SK-N-SH treated with all-trans-retinoic acid at 6 μM for 48 hours (cell line): ENCODE measurements around the gene FOXRED1.

Experiments used
- CSDC2 ChIP-seq: fragments of 250-450 bp; sonication (Bioruptor Pico); IDR thresholded peaks from 2 replicates; pipeline ENCODE4 v1.5.0; 2020; ENCODE audit warnings: mild to moderate bottlenecking, moderate library complexity
- OSR1 ChIP-seq: fragments of 250-450 bp; sonication (Bioruptor Pico); IDR thresholded peaks from 2 replicates; pipeline ENCODE4 v1.8.0; 2022; ENCODE audit warnings: moderate library complexity, mild to moderate bottlenecking, inconsistent platforms
- TCF4 ChIP-seq: fragments of 250-450 bp; sonication (Bioruptor Pico); IDR thresholded peaks from 2 replicates; pipeline ENCODE4 v1.8.0; 2021; ENCODE audit warnings: mild to moderate bottlenecking, moderate library complexity, borderline replicate concordance
- TOX ChIP-seq: fragments of 250-450 bp; sonication (Bioruptor Pico); IDR thresholded peaks from 2 replicates; pipeline ENCODE4 v1.8.0; 2021; ENCODE audit warnings: mild to moderate bottlenecking, moderate library complexity, borderline replicate concordance
- ZNF565 ChIP-seq: fragments of 450-650 bp; formaldehyde crosslinking; conservative IDR thresholded peaks from 2 replicates; pipeline ENCODE4 v1.5.0; 2020; ENCODE audit warnings: low read depth, mild to moderate bottlenecking, moderate library complexity

DNA sequence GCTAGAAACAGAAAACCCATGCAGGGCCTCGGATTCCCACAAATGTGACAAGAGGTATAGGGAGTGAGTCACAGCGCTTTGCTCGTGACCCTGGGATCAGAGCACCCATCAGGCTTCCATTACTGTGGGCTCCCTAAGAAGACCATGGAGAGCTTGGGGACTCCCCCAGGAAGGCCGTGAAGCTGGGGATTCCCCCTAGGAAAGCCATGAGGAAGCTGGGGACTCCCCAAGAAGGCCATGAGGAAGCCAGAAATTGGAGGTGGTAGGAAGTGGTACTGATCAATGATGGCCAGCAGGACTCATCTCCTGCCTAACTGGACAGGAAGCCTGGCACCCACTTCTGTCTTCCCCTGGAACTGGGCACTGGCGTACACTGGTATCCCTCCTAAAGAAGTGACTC, 24.8 kb downstream of the FOXRED1 start:
- TF ChIP-seq CSDC2 (no peak), TOX (CRISPR knock-in tag) (no peak), ZNF565 (no peak), TCF4 (no peak), OSR1 (CRISPR knock-in tag) (no peak)
